GM21360 (cell line): ENCODE results near the gene USH1C.
A peak's percentile ranks its signal among the peaks of the same experiment; 100 is the strongest.

Source experiments
- ATAC-seq: cut with Tn5 transposase; IDR thresholded peaks from one replicate; pipeline ENCODE4 v1.9.1; 2021; ENCODE audit warnings: mild to moderate bottlenecking, moderate library complexity; ENCODE audit not compliant: unreplicated experiment

The USH1C gene

GRCh38 chr11:17544181-17544622 lies at the start of gene USH1C:
Gene USH1C, minus strand, starts transcription at chr11:17544416. Its CDS starts 109 bp downstream, at chr11:17544307.
- ATAC-seq = no peak

- ATAC-seq = no peak
These were observed 49.4 kb upstream of the USH1C start for GRCh38 chr11:17593466-17594245.

GRCh38 chr11:17591293-17591692 lies 47.1 kb upstream of the USH1C start:
- no peak for ATAC-seq

GRCh38 chr11:17590463-17590862 lies 46.2 kb upstream of the USH1C start:
- ATAC-seq = no peak

GRCh38 chr11:17588721-17589120 lies 44.5 kb upstream of the USH1C start:
- ATAC-seq = no peak

- ATAC-seq = no peak
These were observed 44.0 kb upstream of the USH1C start for GRCh38 chr11:17588166-17588565.

GRCh38 chr11:17585911-17586695 lies 41.9 kb upstream of the USH1C start:
- ATAC-seq = no peak

- ATAC-seq = no peak
These were observed 37.5 kb upstream of the USH1C start for GRCh38 chr11:17581732-17582053.

- ATAC-seq = no peak
These were observed 37.0 kb upstream of the USH1C start for GRCh38 chr11:17581036-17581731.

- no peak for ATAC-seq
These were observed 36.1 kb upstream of the USH1C start for GRCh38 chr11:17580271-17580670.

- ATAC-seq = no peak
These were observed 35.2 kb upstream of the USH1C start for GRCh38 chr11:17579451-17579850.

- no peak for ATAC-seq
These were observed 34.7 kb upstream of the USH1C start for GRCh38 chr11:17578958-17579357.

- no peak for ATAC-seq
These were observed 34.1 kb upstream of the USH1C start for GRCh38 chr11:17578296-17578695.

GRCh38 chr11:17575431-17576425 lies 31.5 kb upstream of the USH1C start:
- ATAC-seq = no peak

GRCh38 chr11:17574141-17575091 lies 30.2 kb upstream of the USH1C start:
- no peak for ATAC-seq

- no peak for ATAC-seq
These were observed 29.3 kb upstream of the USH1C start for GRCh38 chr11:17573526-17573925.

GRCh38 chr11:17572791-17573460 lies 28.7 kb upstream of the USH1C start:
- no peak for ATAC-seq

GRCh38 chr11:17572359-17572690 lies 28.1 kb upstream of the USH1C start:
- ATAC-seq = peak; percentile 51
